ENCODE data around the gene CMIP.

CMIP gene

GRCh38 chr16:81450783-81451491 lies 6.3 kb downstream of the CMIP start:
- peaks cover 65% of the 10 kb centered on the region for H3K4me1 ChIP-seq (ENCODE audit: insufficient read depth, low read length)

DNA sequence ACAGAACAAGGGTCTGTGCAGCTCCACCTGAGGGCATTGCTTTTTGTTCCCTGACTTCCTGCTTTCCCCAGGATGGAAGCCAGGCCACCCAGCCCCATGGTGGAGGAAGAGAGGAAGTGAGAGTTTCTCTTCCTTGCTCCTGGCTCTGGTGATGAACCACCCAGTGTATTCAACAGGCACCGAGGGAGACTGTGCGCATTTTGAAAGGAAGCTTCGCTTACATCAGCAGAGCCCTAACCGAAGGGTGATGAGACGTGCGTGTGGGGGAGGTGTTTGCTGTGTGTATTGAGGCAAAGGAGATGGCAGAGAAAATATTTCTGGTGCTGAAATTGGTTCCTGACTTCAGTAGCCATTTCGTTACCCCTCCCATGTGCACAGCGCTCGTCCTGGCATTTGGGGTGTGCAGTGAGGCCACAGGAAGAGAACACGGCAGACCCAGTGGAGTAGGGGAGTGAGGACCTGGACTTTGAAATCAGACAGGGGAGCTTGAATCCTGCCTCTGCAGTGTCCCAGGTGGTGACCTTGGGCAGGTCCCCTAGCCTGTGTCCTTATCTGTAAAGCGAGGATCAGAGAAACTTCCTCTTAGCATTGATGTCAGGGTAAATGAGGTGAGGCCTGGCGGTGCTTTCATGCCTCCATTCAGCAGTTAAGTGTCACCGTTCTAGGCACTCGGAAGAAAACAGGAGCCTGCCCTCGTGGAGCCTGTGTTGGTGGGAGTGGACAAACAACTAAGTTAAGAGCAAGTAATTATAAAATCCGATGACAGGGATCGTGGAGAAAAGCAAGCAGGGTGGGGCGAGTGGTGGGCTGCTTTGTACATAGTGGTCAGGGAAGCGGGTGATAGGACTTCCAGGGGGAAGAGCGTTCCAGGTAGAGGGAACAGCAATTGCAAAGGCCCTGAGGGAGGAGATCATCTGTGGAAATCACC lies 7.4 kb downstream of the CMIP start:
- ATAC-seq (ENCODE audit: insufficient read depth, low read depth) (peak; percentile 62), DNase-seq (peak; percentile 39)
- Histone ChIP-seq H3K9ac (ENCODE audit: low read depth, low read length) (0 out of 2 replicates have a peak overlapping the region, but pooled peaks have one; percentile 9), H3K79me2 (ENCODE audit: insufficient read depth, low read length) (peaks cover 100% of the 10 kb centered on the region), H3K27ac (ENCODE audit: low read length) (peak overlapping the region; percentile 59), H2AFZ (ENCODE audit: low read depth, low read length) (no peak overlapping the region), H3K36me3 (ENCODE audit: insufficient read depth, low read length) (peaks cover 40% of the 10 kb centered on the region), H3K4me2 (ENCODE audit: insufficient read depth, low read length) (peak overlapping the region; percentile 24; the same call in 1 of the 2 replicates), H3K9me3 (ENCODE audit: insufficient read depth, low read length, severe bottlenecking) (no peaks in the 10 kb centered on the region), H3K4me3 (ENCODE audit: low read depth in 1 of 2, low read length in 2 of 2) (no peak overlapping the region), H3K4me1 (ENCODE audit: insufficient read depth, low read length) (peaks cover 54% of the 10 kb centered on the region), H3K27me3 (ENCODE audit: insufficient read depth, low read length, poor library complexity) (no peaks in the 10 kb centered on the region), H4K20me1 (ENCODE audit: insufficient read depth, low read length) (peaks cover 100% of the 10 kb centered on the region)
- TF ChIP-seq EZH2 (IDR thresholded peaks at IDR 0.05; ENCODE audit: borderline replicate concordance, low read depth, low read length, severe bottlenecking) (no peak), CTCF (IDR thresholded peaks at IDR 0.05; ENCODE audit: borderline replicate concordance, extremely low read depth, low read length, poor library complexity, severe bottlenecking) (no peak)

More at GRCh38 chr16:81450783-81451491, 6.3 kb downstream of the CMIP start:
- no peak for ATAC-seq (ENCODE audit: insufficient read depth, low read depth)
- no peak overlapping the region for H3K4me3 ChIP-seq (ENCODE audit: low read depth in 1 of 2, low read length in 2 of 2)
- no peak for DNase-seq
- peaks cover 98% of the 10 kb centered on the region for H4K20me1 ChIP-seq (ENCODE audit: insufficient read depth, low read length)
- H3K27me3 ChIP-seq (ENCODE audit: insufficient read depth, low read length, poor library complexity): no peaks in the 10 kb centered on the region
- H3K9ac ChIP-seq (ENCODE audit: low read depth, low read length): no peak overlapping the region
- H3K79me2 ChIP-seq (ENCODE audit: insufficient read depth, low read length): peaks cover 100% of the 10 kb centered on the region
- peaks cover 33% of the 10 kb centered on the region for H3K36me3 ChIP-seq (ENCODE audit: insufficient read depth, low read length)
- TF ChIP-seq EZH2 (IDR thresholded peaks at IDR 0.05; ENCODE audit: borderline replicate concordance, low read depth, low read length, severe bottlenecking) (no peak), CTCF (IDR thresholded peaks at IDR 0.05; ENCODE audit: borderline replicate concordance, extremely low read depth, low read length, poor library complexity, severe bottlenecking) (peak; percentile 33)
- peak overlapping the region; percentile 24; the same call in 1 of the 2 replicates for H3K4me2 ChIP-seq (ENCODE audit: insufficient read depth, low read length)
- no peak overlapping the region for H2AFZ ChIP-seq (ENCODE audit: low read depth, low read length)
- H3K27ac ChIP-seq (ENCODE audit: low read length): peak overlapping the region; percentile 59; the same call in 1 of the 2 replicates
- no peaks in the 10 kb centered on the region for H3K9me3 ChIP-seq (ENCODE audit: insufficient read depth, low read length, severe bottlenecking)

- Histone ChIP-seq H4K20me1 (ENCODE audit: insufficient read depth, low read length) (peaks cover 100% of the 10 kb centered on the region), H2AFZ (ENCODE audit: low read depth, low read length) (no peak overlapping the region), H3K9me3 (ENCODE audit: insufficient read depth, low read length, severe bottlenecking) (no peaks in the 10 kb centered on the region), H3K79me2 (ENCODE audit: insufficient read depth, low read length) (peaks cover 100% of the 10 kb centered on the region), H3K27ac (ENCODE audit: low read length) (peak overlapping the region; percentile 53), H3K9ac (ENCODE audit: low read depth, low read length) (no peak overlapping the region), H3K36me3 (ENCODE audit: insufficient read depth, low read length) (peaks cover 40% of the 10 kb centered on the region), H3K4me1 (ENCODE audit: insufficient read depth, low read length) (peaks cover 42% of the 10 kb centered on the region), H3K4me2 (ENCODE audit: insufficient read depth, low read length) (no peak overlapping the region), H3K27me3 (ENCODE audit: insufficient read depth, low read length, poor library complexity) (no peaks in the 10 kb centered on the region), H3K4me3 (ENCODE audit: low read depth in 1 of 2, low read length in 2 of 2) (no peak overlapping the region)
- TF ChIP-seq CTCF (IDR thresholded peaks at IDR 0.05; ENCODE audit: borderline replicate concordance, extremely low read depth, low read length, poor library complexity, severe bottlenecking) (no peak), EZH2 (IDR thresholded peaks at IDR 0.05; ENCODE audit: borderline replicate concordance, low read depth, low read length, severe bottlenecking) (no peak)
- DNase-seq: no peak
- no peak for ATAC-seq (ENCODE audit: insufficient read depth, low read depth)
Measured at GRCh38 chr16:81453091-81453728, 8.6 kb downstream of the CMIP start.
